GM18520 (cell line): Measurements from ENCODE around the gene PSMG2.
"Not testable (repeated sequence)": the region's sequence is repeated elsewhere in the genome, so short reads cannot be mapped to it uniquely, and the experiment has no call there.

ENCODE experiments used
- ATAC-seq: cut with Tn5 transposase; IDR thresholded peaks from one replicate; pipeline ENCODE4 v1.9.1; 2021; ENCODE audit not compliant: unreplicated experiment

Gene PSMG2

GRCh38 chr18:12758566-12758965 is 55.7 kb downstream of the PSMG2 start:
- ATAC-seq, result not testable (repeated sequence)

DNA sequence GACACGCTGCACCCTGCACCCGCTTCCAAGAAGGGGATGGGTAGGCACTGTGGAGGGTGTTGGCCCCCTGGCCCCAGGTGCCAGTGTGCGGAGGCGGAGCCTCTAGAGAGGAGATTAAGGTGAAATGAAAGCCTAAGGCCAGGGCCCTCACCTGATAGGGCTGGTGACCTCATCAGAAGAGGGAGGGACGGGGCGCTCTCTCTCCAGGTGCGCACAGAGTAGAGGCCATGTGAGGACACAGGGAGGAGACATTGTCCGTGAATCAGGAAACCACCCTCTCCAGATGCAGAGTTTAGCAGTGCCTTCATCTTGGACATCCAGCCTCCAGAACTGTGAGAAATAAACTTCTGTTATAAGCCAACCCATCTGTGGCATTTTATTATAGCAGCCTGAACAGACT is 62.3 kb downstream of the PSMG2 start:
- no peak for ATAC-seq

DNA sequence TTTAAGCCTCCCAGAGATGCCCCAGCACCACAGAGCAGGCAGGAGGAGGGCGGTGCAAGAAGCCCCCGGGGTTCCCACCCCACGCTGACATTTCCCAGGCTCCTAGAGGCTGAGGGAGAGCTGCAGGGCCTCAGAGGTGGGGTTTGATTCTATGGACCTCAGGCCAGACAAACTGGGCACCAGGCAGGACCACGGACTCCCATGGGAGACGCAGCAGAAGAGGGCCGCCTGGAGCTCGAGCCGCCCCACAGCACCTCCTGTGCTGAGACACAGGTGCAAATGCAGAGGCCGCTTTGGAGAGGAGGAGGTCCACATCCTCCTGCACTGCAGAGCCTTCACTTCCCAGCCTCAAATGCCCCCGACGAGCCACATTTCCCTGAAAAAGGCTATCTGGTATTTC is 62.7 kb downstream of the PSMG2 start:
- ATAC-seq, result no peak

- ATAC-seq, result no peak
These were observed 64.2 kb downstream of the PSMG2 start for GRCh38 chr18:12766986-12767433.

DNA sequence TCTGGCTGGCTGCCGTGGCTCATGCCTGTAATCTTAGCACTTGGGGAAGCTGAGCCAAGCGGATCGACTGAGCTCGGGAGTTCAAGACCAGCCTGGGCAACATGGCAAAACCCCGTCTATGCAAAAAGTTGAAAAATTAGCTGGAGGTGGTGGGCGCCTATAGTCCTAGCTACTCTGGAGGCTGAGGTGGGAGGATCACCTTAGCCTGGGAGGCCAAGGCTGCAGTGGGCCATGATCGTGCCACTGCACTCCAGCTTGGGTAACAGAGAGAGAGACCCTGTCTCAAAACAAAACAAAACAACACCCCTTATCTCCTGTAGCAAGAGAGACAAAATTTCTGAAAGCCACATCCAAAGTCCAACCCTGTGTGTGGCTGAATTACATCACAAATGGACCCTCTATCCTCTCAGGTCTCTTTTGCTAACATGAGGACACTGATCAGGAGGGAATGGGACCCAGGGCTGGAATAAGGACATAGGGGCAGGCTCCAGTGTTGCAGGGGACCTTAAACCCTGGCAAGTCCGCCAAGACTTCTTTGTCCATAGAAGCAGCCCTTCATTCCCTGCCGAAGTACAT is 64.8 kb downstream of the PSMG2 start:
- ATAC-seq, result no peak

DNA sequence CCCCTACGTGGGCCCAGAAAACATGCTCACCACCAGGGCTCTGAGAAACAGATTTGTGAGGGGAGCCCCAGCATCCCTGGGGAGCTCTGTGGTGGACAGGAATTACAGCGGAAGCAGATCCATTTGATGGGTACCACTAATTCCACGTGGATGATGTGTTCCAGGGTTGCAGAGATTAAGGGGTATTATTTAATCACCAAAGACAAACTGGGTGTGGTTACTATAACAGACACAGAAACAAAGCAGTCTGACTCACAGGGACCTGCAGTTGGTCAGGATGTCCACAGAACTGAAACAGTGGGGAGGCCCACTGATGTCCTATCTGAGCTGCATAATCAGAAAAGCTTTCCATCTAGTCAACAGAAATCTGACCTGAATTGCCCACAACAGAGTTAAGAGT is 65.8 kb downstream of the PSMG2 start:
- ATAC-seq, result no peak

DNA sequence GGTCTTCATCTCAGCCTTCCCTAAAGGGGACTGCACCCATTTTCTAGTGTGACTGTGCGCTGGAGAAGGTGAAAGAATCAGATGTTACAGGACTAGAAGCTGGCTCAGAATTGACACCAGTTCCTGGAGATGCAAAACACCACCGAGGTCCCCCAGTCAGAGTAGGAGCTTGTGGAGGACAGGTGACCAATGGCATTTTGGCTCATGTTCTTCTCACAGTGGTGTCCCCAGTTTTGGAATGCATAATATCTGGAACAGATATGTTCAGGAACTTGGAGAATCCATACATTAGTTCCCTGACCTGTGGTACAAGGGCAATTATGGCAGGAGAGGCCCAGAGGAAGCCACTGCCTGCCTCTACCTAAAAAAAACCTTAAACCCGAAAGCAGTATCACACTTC is 66.3 kb downstream of the PSMG2 start:
- ATAC-seq, result no peak

GRCh38 chr18:12769644-12770440 is 67.0 kb downstream of the PSMG2 start:
- ATAC-seq, result no peak

DNA sequence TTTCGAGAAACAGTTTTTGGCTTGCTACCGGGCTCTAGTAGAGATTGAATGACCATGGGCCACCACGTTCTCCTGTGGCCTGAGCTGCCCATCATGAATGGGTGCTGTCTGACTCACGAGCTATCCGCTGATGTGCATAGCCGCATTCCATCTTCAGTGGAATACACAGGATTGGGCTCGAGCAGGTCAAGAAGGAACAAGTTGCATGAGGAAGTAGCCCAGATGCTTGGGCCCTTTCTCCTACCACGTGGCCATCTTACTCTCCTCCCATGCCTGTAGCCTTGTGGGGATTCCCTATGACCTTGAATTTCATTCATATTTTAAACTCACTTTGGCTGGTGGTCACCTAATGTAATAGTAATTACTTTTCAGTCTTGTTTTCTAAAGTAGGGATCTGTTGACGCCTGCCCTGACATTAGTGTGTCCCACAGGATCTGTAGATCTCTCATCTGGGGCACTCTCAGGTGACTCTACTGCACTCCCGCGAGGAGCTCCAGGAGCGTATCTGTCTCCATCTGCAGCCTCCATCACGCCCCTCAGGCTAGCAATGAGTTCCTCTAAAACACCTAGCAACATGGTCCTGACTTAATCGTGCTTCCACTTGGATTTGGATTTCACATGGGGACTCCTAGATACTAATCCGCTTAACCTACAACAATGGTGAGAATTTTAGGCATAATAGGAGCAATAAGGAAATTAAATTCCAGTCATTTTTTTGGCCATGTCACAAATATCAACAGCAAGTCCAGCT is 67.8 kb downstream of the PSMG2 start:
- ATAC-seq, result no peak

DNA sequence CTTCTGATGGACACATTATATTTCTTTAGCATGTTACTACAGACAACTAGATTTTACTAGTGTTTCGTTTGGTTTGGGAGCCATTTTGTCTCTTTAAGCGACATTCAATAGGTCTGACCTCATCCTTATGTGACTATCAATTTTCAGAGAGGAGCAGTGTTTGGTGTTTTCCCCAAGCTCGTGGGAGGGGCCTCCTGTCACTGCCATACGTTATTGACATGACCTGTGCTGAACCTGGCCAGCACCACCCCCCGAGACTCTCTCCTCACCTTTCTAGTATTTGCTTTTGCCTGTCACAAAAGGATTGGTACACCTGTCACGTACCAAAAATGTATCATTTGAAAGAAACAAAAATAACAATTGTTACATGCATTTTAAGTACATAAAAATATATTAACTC is 69.3 kb downstream of the PSMG2 start:
- no peak for ATAC-seq

GRCh38 chr18:12773369-12773768 is 70.5 kb downstream of the PSMG2 start:
- no peak for ATAC-seq

DNA sequence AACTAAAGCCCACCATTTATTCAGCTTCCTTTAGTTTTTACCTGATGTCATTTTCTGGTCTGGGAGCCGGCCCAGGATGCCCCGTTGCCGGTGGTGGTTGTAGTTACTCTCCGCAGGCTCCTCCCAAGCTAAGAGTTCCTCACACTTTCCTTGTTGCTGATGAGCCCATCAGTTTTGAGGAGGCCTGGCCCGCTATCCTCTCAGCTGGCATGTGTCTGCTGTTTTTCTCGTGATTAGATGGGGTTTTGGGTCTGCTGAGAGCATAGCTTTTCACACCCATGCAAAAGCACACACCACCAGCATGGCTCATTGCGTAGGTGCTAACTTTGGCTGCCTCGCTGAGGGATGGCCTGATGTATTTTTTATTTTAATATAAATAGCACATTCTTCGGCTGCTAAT is 72.1 kb downstream of the PSMG2 start:
- no peak for ATAC-seq
